Stimulated activated naive CD8-positive, alpha-beta T cell treated with anti-CD3 and anti-CD28 coated beads, Interleukin-15, amount 100 ng/mL, for 72 hours (primary cell): Measurements from ENCODE around the gene TEX54.
A peak's percentile ranks its signal among the peaks of the same experiment; 100 is the strongest.

ENCODE experiments used
- ATAC-seq: fragments of 150-1000 bp; cut with Tn5 transposase; 2 replicates; pipeline ENCODE4 v1.10.0; 2021; ENCODE audit warnings: mild to moderate bottlenecking, moderate library complexity
- DNase-seq, 2 donors: peaks; one replicate each; pipeline ENCODE4 v3.0.0; 2021 to 2022
- H3K27ac Mint-ChIP-seq, 2 donors: one replicate each; pipeline ENCODE4 v1.8.0; 2022; ENCODE audit warnings: mild to moderate bottlenecking in 2 of 2, mixed read lengths in 2 of 2, moderate library complexity in 2 of 2
- H3K27me3 Mint-ChIP-seq: one replicate; pipeline ENCODE4 v1.8.0; 2022; ENCODE audit warnings: mixed read lengths
- H3K4me1 Mint-ChIP-seq: one replicate; pipeline ENCODE4 v1.8.0; 2022; ENCODE audit warnings: mild to moderate bottlenecking, mixed read lengths
- H3K4me3 Mint-ChIP-seq, 2 donors: one replicate each; pipeline ENCODE4 v1.8.0; 2022; ENCODE audit warnings: mild to moderate bottlenecking in 2 of 2, mixed read lengths in 2 of 2, moderate library complexity in 1 of 2
- H3K9me3 Mint-ChIP-seq, 2 donors: one replicate each; pipeline ENCODE4 v1.8.0; 2022; ENCODE audit warnings: mixed read lengths in 2 of 2

Gene TEX54

DNA sequence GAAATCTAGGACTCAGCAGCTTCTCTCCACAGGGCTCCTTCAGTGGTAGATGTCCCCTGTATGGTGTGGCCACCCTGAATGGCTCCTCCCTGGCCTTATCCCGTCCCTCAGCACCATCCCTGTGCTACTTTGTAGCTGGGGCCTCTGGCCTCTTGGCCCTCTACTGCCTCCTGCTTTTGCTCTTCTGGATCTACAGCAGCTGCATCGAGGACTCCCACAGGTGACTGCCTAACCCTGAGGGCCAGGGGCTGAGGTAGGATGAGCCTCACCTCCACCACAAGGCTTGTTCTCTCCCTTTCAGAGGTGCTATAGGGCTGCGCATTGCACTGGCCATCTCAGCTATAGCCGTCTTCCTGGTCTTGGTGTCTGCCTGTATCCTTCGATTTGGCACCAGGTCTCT is 43.6 kb downstream of the TEX54 start:
- DNase-seq (no peak), ATAC-seq (no peak)
- peak overlapping the region; percentile 5 to 77 for H3K27ac Mint-ChIP-seq
- no peaks in the 10 kb centered on the region for H3K27me3 Mint-ChIP-seq
- H3K4me3 Mint-ChIP-seq, result peak overlapping the region; percentile 92 to 97
- no peaks in the 10 kb centered on the region for H3K9me3 Mint-ChIP-seq
- peaks cover 61% of the 10 kb centered on the region for H3K4me1 Mint-ChIP-seq

DNA sequence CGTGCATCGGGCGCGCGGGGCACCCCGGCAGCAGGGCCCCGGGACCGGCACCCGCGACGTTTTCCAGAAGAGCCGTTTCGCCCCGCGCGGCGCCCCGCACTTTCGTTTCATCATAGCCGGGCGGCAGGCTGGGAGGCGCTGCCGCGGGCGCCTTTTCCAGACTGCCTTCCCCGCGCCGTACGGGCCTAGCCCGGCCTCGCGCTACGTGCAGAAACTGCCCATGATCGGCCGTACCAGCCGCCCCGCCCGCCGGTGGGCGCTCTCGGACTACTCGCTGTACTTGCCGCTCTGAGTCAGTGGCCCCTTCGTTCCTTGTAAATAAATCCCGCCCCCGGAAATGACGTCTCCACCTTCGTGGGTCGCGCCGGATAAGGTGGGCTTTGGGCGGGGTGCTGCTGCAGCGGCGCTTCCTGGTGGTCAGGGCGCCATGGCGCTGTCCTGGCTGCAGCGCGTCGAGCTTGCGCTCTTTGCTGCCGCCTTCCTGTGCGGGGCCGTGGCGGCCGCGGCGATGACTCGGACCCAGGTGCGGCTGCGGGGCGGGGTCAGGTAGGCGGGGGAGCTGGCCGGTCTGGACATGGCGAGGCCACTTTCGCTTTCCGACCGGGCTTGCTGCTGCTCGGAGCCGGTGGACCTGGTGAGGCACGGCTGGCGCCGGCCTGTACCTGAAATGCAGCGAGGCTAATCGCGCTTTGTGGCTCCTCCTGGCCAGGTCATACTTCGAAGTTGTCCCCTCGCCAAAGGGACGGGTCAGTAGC is 45.5 kb downstream of the TEX54 start, which contains the start of gene TMEM179B:
TMEM179B (plus strand) TSS at position 398 of the 755 bp plus-strand sequence; CDS start at position 428, 30 bp downstream.
- H3K9me3 Mint-ChIP-seq, result no peaks in the 10 kb centered on the region
- H3K27me3 Mint-ChIP-seq, result no peaks in the 10 kb centered on the region
- H3K4me3 Mint-ChIP-seq, result peak within 1 kb of the TSS; percentile 92 to 97
- peaks cover 56% of the 10 kb centered on the region for H3K4me1 Mint-ChIP-seq
- H3K27ac Mint-ChIP-seq, result peak within 1 kb of the TSS; percentile 93 to 97
- DNase-seq (peak; percentile 97 to 98), ATAC-seq (peak; percentile 80)

DNA sequence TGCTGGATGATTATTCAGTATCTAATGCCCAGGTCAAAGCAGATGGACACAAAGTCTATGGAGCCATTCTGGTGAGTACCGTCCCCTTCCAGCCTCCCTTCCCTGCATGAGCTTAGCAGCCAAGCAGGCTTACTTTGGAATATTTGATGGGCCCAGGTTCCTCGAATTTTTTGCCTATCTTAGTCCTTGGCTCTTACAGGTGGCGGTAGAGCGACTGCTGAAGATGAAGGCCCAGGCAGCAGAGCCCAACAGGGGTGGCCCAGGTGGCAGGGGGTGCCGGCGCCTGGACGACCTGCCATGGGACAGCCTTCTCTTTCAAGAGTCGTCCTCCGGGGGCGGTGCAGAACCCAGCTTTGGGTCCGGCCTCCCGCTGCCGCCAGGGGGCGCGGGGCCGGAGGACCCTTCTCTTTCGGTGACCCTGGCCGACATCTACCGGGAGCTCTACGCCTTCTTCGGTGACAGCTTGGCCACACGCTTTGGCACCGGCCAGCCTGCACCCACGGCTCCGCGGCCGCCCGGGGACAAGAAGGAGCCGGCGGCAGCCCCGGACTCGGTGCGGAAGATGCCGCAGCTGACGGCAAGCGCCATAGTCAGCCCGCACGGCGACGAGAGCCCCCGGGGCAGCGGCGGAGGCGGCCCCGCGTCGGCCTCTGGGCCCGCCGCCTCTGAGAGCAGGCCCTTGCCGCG is 46.2 kb downstream of the TEX54 start:
- peak overlapping the region; percentile 86 to 95 for H3K27ac Mint-ChIP-seq
- H3K4me3 Mint-ChIP-seq, result peak overlapping the region; percentile 90 to 93
- H3K27me3 Mint-ChIP-seq, result no peaks in the 10 kb centered on the region
- no peaks in the 10 kb centered on the region for H3K9me3 Mint-ChIP-seq
- DNase-seq (peak; percentile 89 to 90), ATAC-seq (peak; percentile 80)
- peaks cover 53% of the 10 kb centered on the region for H3K4me1 Mint-ChIP-seq

DNA sequence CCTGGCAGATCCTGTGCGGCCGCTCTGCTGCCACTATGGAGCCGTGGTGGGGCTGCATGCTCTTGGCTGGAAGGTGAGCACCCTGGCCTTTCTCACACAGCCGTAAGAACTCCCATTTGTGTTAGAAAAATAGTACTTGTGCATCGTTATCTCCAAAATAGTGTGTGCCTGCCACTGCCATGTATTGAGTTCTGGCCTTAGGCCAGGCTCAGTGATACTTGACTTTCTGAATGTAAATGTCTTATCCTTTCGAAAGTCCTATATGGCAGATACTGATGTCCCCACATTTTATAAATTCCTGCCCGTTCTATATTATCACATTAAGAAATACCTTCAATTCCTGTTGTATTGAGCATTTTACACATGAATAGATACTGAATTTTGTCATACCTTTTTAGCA is 49.9 kb downstream of the TEX54 start:
- H3K4me3 Mint-ChIP-seq, result no peak overlapping the region
- H3K9me3 Mint-ChIP-seq, result no peaks in the 10 kb centered on the region
- DNase-seq (no peak), ATAC-seq (no peak)
- peaks cover 22% of the 10 kb centered on the region for H3K4me1 Mint-ChIP-seq
- H3K27me3 Mint-ChIP-seq, result no peaks in the 10 kb centered on the region
- H3K27ac Mint-ChIP-seq, result peak overlapping the region in 1 of 2 donors; percentile 59
